Transverse colon (tissue), 4 donors: ENCODE results near the gene PTGR2.

Experiments used
- EP300 ChIP-seq: sonication (generic); formaldehyde crosslinking; IDR thresholded peaks from one replicate; pipeline ENCODE4 v1.6.1; 2017; ENCODE audit warnings: antibody characterized with exemption, low read depth
- POLR2AphosphoS5 ChIP-seq, 3 donors: sonication (generic); formaldehyde crosslinking; IDR thresholded peaks; one replicate each; pipeline ENCODE4 v1.6.1; 2016; ENCODE audit warnings: antibody characterized with exemption in 3 of 3
- TF ChIP-seq, protein P1 (sequence below), 5 experiments: fragments of 200-600 bp in 3 of 5; fragments of 450-650 bp in 2 of 5; sonication (generic) in 3 of 5; IDR thresholded peaks; 1 replicate in 2 of 5; 2 replicates in 3 of 5; pipeline ENCODE4 v1.5.1; 2016 to 2017; ENCODE audit warnings: antibody characterized with exemption in 5 of 5, inconsistent platforms in 3 of 5, mild to moderate bottlenecking in 2 of 5, moderate library complexity in 1 of 5

DNA sequence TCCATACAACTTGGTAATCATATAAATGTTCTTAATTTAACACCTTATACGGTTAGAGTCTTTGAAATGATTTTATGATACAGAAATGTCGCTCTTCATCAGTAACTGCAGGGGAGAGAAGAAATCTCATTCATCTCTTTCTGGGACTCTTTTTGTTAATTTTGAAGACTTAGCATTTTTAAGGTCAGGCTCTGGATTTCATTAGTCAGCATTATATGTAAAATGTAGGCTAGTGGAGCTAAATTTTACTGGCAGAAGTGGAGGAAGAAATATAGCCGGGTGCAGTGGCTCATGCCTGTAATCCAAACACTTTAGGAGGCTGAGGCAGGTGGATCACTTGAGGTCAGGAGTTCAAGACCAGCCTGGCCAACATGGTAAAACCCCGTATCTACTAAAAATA lies 4.7 kb upstream of the PTGR2 start:
- TF ChIP-seq, protein P1, sequence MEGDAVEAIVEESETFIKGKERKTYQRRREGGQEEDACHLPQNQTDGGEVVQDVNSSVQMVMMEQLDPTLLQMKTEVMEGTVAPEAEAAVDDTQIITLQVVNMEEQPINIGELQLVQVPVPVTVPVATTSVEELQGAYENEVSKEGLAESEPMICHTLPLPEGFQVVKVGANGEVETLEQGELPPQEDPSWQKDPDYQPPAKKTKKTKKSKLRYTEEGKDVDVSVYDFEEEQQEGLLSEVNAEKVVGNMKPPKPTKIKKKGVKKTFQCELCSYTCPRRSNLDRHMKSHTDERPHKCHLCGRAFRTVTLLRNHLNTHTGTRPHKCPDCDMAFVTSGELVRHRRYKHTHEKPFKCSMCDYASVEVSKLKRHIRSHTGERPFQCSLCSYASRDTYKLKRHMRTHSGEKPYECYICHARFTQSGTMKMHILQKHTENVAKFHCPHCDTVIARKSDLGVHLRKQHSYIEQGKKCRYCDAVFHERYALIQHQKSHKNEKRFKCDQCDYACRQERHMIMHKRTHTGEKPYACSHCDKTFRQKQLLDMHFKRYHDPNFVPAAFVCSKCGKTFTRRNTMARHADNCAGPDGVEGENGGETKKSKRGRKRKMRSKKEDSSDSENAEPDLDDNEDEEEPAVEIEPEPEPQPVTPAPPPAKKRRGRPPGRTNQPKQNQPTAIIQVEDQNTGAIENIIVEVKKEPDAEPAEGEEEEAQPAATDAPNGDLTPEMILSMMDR (IDR thresholded peaks at IDR 0.05), result no peak
- TF ChIP-seq EP300, result no peak
- no peak for TF ChIP-seq POLR2AphosphoS5 (IDR thresholded peaks at IDR 0.05)
